HTERT RPE-1 (cell line): ENCODE measurements around the gene PCSK4.
"Not testable (repeated sequence)": the region's sequence is repeated elsewhere in the genome, so short reads cannot be mapped to it uniquely, and the experiment has no call there.

Experiments
- in situ Hi-C: fragments of 300-500 bp; cut with MboI; formaldehyde crosslinking; loops from 4 replicates; pipeline ENCODE4 v1.14.3; 2020; ENCODE audit warnings: low sequenced_read_pairs

The PCSK4 gene

GRCh38 chr19:1441677-1442438 is 48.3 kb downstream of the PCSK4 start:
- in situ Hi-C loops = no loop called here

DNA sequence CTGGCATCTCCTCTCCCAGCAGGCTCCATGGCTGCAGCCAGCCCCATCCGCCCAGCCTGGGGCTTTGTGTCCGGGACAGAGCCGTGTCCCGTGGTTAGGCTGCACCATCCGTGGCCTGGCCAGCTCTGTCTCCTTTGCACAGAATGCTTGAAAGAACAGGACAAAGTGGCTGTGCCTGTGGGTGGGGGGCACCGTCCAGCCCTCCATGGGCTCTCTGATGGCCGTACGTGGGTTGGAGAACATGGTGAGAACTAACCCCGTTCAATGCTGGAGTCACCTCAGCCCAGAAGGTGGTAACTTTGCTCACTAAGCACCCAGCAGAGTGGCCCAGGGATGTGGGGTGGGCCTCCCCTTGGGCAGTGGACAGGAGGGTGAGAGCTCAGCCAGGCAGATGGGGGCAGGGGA is 49.1 kb downstream of the PCSK4 start:
- in situ Hi-C loops = no loop called here

DNA sequence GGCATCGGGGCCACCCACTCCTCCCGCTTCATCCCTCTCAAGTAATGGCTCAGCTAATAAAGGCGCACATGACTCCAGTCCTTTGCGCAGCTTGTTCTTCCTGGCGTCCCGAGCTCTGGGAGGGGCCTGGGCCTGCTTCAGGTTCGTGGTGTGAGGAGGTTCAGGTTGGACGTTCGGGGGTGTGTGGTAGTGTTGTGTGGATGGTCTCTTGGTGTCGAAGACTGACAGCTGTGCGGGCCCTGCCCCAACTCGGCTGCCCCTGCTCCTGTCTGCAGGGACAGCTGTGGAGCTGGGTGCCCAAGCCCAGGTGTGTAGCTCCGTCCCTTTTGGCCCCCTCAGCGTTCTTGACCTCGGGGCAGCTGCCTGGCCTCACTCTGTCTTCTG is 49.7 kb downstream of the PCSK4 start:
- in situ Hi-C loops = no loop called here

- in situ Hi-C loops = not testable (repeated sequence)
Measured at GRCh38 chr19:1439525-1440417, 50.4 kb downstream of the PCSK4 start.

GRCh38 chr19:1438933-1439354 is 51.2 kb downstream of the PCSK4 start:
- in situ Hi-C loops = no loop called here

- in situ Hi-C loops = no loop called here
Measured at GRCh38 chr19:1438035-1438932, 51.9 kb downstream of the PCSK4 start, which contains the start of gene RPS15. Gene RPS15, plus strand, starts transcription at chr19:1438396. Its CDS starts 30 bp downstream, at chr19:1438426.

GRCh38 chr19:1437609-1438008 is 52.5 kb downstream of the PCSK4 start:
- in situ Hi-C loops = no loop called here

DNA sequence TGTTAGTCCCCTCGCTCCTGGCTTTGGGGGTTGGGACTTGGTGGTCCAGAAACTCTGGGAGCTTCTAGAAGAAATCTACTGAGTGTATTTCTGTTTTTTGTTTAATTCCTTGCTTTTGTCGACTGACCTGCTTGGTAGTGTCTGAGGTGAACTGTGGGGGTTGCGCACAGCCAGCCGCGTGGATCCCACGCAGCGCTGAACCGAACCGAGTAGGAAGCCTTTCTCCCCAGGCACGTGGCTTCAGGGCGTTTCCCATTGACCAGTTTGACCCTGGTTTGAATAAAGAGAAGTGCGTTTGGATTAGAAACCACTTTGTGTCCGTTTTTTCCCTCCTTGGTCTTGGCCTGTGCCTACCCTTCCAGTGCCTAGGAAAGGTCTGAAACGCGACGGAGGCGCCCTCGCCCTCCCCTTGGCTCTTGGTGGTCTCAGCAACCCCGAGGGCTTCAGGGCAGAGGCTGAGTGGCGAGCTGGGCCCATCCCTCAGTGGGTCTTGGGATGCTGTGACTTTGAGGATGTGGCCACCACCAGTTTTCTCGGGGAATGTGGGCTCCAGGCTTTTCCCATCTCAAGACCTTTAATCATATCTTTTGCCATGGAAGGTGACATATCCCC is 54.7 kb downstream of the PCSK4 start:
- in situ Hi-C loops = no loop called here

GRCh38 chr19:1434577-1435060 is 55.5 kb downstream of the PCSK4 start:
- in situ Hi-C loops = no loop called here

DNA sequence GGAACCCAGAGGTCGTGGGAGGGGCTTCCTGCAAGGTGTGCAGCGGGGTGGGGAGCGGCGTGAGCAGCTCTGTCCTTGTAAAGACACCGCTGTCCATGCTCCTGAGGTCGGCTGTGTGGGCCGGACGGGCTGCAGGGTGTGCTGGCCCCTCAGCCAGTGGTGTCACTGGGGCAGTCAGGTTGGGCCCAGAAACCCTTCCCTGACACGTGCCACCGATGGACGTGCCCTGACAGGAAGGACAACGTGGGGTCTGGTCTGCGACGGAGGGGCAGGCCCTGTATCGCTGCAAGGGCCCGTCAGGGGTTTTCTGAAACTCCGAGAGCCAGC is 56.1 kb downstream of the PCSK4 start:
- in situ Hi-C loops = no loop called here

DNA sequence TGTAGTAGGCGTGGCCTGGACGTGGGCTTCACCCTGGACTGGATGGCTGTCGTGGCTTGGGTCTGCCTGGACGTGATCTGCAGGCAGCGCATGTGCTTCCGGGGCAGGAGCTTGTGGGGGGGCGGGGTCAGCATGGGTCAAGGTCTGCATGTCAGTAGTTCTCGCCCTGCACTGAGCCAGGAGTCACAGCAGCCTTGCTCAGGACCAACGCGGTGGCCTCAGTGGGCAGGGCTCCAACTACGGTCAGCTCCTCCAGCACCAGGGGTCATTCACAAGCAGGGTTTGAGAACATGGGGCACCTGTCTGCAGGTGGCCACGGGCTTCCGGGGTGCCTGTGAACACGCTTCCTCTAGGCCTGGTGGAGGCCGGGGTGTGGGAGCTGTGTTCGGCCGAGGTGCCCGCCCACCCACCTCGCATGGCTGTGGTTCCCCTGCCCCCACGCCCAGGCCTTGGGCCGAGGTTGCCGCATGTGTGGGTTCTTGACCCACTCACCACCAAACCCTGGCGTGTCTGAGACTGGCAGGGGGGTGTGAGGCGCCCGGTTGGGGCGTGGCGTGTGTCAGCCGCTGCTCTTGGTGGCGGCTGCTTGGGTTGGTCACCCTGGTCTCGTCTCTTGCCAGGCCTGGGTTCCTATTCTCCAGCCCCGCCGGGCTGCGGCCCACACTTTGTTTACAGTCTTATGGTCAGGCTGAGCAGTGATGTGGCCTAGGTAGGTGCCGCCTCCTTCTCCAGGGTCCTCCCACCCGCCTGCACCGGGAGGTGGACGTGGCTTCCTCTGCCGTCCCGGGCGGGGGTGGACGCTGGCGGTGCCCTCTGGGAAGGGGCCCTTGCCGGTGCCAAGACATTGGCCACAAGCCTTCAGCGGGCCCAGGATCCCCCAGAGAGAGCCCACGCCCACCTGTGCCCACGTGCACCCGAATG is 56.8 kb downstream of the PCSK4 start:
- in situ Hi-C loops = no loop called here

DNA sequence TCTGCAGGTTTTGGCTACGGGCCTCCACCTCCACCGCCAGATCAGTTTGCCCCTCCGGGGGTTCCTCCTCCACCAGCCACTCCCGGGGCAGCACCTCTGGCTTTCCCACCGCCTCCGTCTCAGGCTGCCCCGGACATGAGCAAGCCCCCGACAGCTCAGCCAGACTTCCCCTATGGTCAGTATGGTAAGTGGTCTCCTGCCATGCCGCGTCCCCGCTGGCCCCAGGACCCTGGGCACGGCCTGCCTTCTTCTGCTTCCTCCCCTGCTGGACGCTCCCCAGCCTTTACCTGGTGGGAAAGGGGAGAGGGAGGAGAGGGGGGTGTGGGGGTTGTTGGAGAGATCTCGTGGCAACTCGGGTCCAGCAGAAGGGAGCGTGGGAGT is 57.7 kb downstream of the PCSK4 start:
- in situ Hi-C loops = no loop called here

DNA sequence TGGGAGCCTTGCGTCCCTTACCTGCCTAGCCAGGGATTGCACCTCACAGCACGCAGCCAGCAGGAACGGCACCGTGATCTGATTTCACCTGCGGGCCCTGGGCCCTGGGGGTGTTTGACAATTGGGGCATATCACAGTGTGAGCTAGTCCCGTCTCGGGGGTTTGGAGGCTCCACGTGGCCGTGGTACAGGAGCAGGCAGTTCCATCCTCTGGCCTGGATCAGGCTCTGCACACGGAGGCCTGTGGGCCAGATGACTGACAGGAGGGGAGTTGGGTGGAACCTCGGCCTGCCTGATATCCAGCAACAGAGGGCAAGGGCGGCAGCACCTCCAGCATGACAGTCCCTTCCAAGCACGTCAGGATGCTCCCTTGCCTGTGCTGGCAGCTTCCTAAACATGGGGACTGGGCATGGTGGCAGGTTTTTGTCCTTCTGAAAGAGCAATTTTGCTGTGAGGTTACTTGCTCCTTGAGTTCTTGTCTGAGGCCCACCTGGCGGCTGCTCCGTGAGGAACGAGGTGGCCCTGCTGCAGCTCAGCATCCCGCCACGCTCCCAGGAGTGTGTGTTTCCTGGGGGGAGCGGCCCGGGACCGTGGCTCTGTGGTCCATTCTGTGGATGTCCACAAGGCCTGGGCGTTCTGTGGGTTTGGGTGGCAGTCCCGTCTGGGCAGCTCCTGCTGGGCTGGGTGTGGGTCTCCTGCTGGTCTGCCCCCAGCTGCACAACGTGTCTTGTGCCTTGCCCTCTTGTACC is 58.2 kb downstream of the PCSK4 start:
- in situ Hi-C loops = no loop called here
